Activated naive CD4-positive, alpha-beta T cell treated with anti-CD3 and anti-CD28 coated beads, Interleukin-2, amount 50 U/mL, for 72 hours (primary cell): ENCODE measurements around the gene COPS6. TPM values are rescaled to one million over a fixed set of nuclear protein-coding genes. Genes with fewer than 3 reads are reported as not detected.

Experiments
- ATAC-seq, 2 donors: fragments of 150-1000 bp; cut with Tn5 transposase; 2 replicates each; pipeline ENCODE4 v1.10.0; 2021; ENCODE audit warnings: mild to moderate bottlenecking in 2 of 2, moderate library complexity in 2 of 2
- DNase-seq, 2 donors: peaks; one replicate each; pipeline ENCODE4 v3.0.0; 2021 to 2022; ENCODE audit warnings: low spot score in 2 of 2
- H3K27ac Mint-ChIP-seq, 2 donors: one replicate each; pipeline ENCODE4 v1.8.0; 2022; ENCODE audit warnings: mild to moderate bottlenecking in 2 of 2, mixed read lengths in 2 of 2
- H3K36me3 Mint-ChIP-seq, 2 donors: one replicate each; pipeline ENCODE4 v1.8.0; 2022; ENCODE audit warnings: mixed read lengths in 2 of 2
- H3K9me3 Mint-ChIP-seq, 2 donors: one replicate each; pipeline ENCODE4 v1.8.0; 2022; ENCODE audit warnings: mixed read lengths in 2 of 2
- total RNA-seq, 2 donors: library from RNA; stranded (reverse); gene quantifications; one replicate each; pipeline ENCODE4 v1.2.3, GENCODE V29; 2022

COPS6 gene
- total RNA-seq, 2 donors from 2014 or later: 84.6 to 107 TPM

DNA sequence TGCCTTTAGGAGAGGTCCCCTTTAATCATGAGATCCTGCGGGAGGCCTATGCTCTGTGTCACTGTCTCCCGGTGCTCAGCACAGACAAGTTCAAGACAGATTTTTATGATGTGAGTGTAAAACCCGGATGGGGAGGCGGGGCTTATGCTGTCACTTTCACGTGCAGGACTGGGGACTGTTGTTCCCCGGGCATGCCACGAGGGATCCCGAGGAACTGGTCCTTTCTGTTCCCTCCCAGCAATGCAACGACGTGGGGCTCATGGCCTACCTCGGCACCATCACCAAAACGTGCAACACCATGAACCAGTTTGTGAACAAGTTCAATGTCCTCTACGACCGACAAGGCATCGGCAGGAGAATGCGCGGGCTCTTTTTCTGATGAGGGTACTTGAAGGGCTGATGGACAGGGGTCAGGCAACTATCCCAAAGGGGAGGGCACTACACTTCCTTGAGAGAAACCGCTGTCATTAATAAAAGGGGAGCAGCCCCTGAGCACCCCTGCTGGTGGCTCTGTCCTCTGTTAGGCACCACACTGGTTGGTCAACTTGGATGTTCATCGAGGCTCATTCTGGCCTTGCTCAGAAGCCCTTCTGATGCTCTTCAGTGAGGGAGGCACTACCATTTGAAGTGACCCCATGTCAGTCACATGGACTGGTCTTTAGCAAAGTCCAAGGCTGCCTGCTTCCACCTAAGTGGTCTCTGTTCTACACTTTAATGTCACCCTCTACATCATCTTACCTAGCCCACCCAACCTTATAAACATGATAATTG is 2.8 kb downstream of the COPS6 start:
- ATAC-seq (peak in 1 of 2 donors; percentile 1), DNase-seq (no peak)
- Mint-ChIP-seq H3K27ac (peak overlapping the region; percentile 67 to 85), H3K9me3 (no peaks in the 10 kb centered on the region), H3K36me3 (peaks cover 23 to 29% of the 10 kb centered on the region in 2 donors)

- Mint-ChIP-seq H3K9me3 (no peaks in the 10 kb centered on the region), H3K36me3 (peaks cover 32 to 40% of the 10 kb centered on the region in 2 donors), H3K27ac (peak overlapping the region in 1 of 2 donors; percentile 75)
- DNase-seq (no peak), ATAC-seq (no peak)
Measured at GRCh38 chr7:100093054-100093453, 4.3 kb downstream of the COPS6 start.

GRCh38 chr7:100093498-100093897 is 4.7 kb downstream of the COPS6 start:
- Mint-ChIP-seq H3K9me3 (no peaks in the 10 kb centered on the region), H3K36me3 (peaks cover 36 to 44% of the 10 kb centered on the region in 2 donors), H3K27ac (peak overlapping the region; percentile 75 to 91)
- DNase-seq (no peak), ATAC-seq (no peak)

DNA sequence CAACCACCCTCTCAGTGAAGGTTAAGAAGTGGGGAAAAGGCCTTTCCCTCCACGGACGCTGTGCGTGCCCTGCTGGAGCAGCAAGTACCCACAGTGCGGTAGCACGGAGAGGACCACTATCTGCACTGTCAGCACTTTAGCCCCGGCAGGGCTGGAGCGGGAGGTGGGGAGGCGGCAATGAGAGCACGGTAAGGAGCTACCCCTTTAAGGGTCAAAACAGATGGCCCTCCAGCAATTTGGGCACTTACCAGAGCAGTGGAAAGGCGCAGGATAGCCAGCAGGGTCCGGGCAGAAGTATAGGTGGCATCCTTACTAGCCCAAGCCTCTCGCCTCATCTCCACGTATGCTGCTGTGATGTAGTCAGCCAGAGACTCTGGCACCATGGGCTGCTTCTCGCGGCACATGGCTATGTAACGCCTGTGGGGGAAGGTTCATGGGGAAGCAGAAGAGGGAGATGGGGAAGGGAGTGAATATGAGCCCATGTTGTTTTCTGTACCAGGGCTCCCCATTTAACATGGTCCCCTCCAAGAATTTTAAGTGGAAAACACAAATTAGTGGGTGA is 5.2 kb downstream of the COPS6 start:
- Mint-ChIP-seq H3K36me3 (peaks cover 41 to 49% of the 10 kb centered on the region in 2 donors), H3K9me3 (no peaks in the 10 kb centered on the region), H3K27ac (peak overlapping the region; percentile 75 to 91)
- no peak for DNase-seq
- no peak for ATAC-seq

- DNase-seq (no peak), ATAC-seq (no peak)
- no peaks in the 10 kb centered on the region for H3K9me3 Mint-ChIP-seq
- H3K36me3 Mint-ChIP-seq: peaks cover 53 to 54% of the 10 kb centered on the region in 2 donors
- H3K27ac Mint-ChIP-seq: peak overlapping the region in 1 of 2 donors; percentile 52
Measured at GRCh38 chr7:100095289-100095688, 6.5 kb downstream of the COPS6 start.

- DNase-seq (no peak), ATAC-seq (no peak)
- no peaks in the 10 kb centered on the region for H3K9me3 Mint-ChIP-seq
- H3K27ac Mint-ChIP-seq: peak overlapping the region in 1 of 2 donors; percentile 52
- H3K36me3 Mint-ChIP-seq: peaks cover 57% of the 10 kb centered on the region in 2 donors
Measured at GRCh38 chr7:100095704-100096103, 6.9 kb downstream of the COPS6 start.

- no peak for DNase-seq
- peaks cover 49 to 50% of the 10 kb centered on the region in 2 donors for H3K36me3 Mint-ChIP-seq
- H3K27ac Mint-ChIP-seq: peak overlapping the region; percentile 88 to 96
- ATAC-seq: no peak
- no peaks in the 10 kb centered on the region for H3K9me3 Mint-ChIP-seq
Measured at GRCh38 chr7:100098913-100099312, 10.1 kb downstream of the COPS6 start.

- no peak for ATAC-seq
- peaks cover 47 to 48% of the 10 kb centered on the region in 2 donors for H3K36me3 Mint-ChIP-seq
- H3K27ac Mint-ChIP-seq: peak overlapping the region; percentile 88 to 96
- no peak for DNase-seq
- no peaks in the 10 kb centered on the region for H3K9me3 Mint-ChIP-seq
Measured at GRCh38 chr7:100099452-100099851, 10.7 kb downstream of the COPS6 start.

GRCh38 chr7:100100420-100101015 is 11.7 kb downstream of the COPS6 start:
- Mint-ChIP-seq H3K27ac (peak overlapping the region; percentile 88 to 96), H3K36me3 (peaks cover 39 to 43% of the 10 kb centered on the region in 2 donors), H3K9me3 (no peaks in the 10 kb centered on the region)
- ATAC-seq (peak; percentile 80 to 81), DNase-seq (peak; percentile 87 to 91)

- peak; percentile 97 to 98 for DNase-seq
- Mint-ChIP-seq H3K9me3 (no peaks in the 10 kb centered on the region), H3K27ac (peak within 1 kb of the TSS; percentile 88 to 96), H3K36me3 (peaks cover 34 to 37% of the 10 kb centered on the region in 2 donors)
- peak; percentile 91 to 94 for ATAC-seq
Measured at GRCh38 chr7:100101016-100101862, 12.5 kb downstream of the COPS6 start, which contains the start of the genes AP4M1 and MCM7. AP4M1 (plus strand) TSS chr7:100101643; CDS start chr7:100101715, 72 bp downstream. MCM7 (minus strand) TSS chr7:100101397; CDS start chr7:100101294, 103 bp downstream.

GRCh38 chr7:100102950-100103840 is 14.4 kb downstream of the COPS6 start:
- ATAC-seq (no peak), DNase-seq (no peak)
- H3K27ac Mint-ChIP-seq: peak overlapping the region; percentile 68 to 88
- no peaks in the 10 kb centered on the region for H3K9me3 Mint-ChIP-seq
- H3K36me3 Mint-ChIP-seq: peaks cover 24 to 25% of the 10 kb centered on the region in 2 donors

- no peak for ATAC-seq
Measured at GRCh38 chr7:100105534-100105933, 16.8 kb downstream of the COPS6 start.

DNA sequence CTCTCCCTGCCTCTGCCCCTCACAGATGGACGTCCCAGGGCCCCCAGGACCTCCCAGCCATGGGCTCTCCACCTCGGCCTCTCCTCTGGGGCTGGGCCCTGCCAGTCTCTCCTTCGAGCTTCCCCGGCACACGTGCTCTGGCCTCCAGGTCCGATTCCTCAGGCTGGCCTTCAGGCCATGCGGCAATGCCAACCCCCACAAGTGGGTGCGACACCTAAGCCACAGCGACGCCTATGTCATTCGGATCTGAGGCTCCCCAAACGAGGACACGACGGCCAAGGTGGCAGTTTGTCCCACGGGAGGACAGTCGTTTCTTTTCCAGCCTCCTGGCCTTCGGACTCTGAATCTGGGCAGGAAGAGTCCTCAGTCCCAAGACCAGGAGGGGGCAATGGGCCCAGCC is 17.9 kb downstream of the COPS6 start:
- no peaks in the 10 kb centered on the region for H3K36me3 Mint-ChIP-seq
- H3K27ac Mint-ChIP-seq: peak overlapping the region in 1 of 2 donors; percentile 47
- ATAC-seq (no peak), DNase-seq (no peak)
- no peaks in the 10 kb centered on the region for H3K9me3 Mint-ChIP-seq

More at GRCh38 chr7:100105534-100105933, 16.8 kb downstream of the COPS6 start:
- H3K9me3 Mint-ChIP-seq: no peaks in the 10 kb centered on the region
- H3K27ac Mint-ChIP-seq: no peak overlapping the region
- H3K36me3 Mint-ChIP-seq: peaks cover under 1 to 2% of the 10 kb centered on the region in 2 donors
- no peak for DNase-seq

GRCh38 chr7:100107125-100107737 is 18.5 kb downstream of the COPS6 start:
- no peak for ATAC-seq
- H3K27ac Mint-ChIP-seq: peak overlapping the region in 1 of 2 donors; percentile 47
- no peaks in the 10 kb centered on the region for H3K36me3 Mint-ChIP-seq
- DNase-seq: no peak
- H3K9me3 Mint-ChIP-seq: no peaks in the 10 kb centered on the region

DNA sequence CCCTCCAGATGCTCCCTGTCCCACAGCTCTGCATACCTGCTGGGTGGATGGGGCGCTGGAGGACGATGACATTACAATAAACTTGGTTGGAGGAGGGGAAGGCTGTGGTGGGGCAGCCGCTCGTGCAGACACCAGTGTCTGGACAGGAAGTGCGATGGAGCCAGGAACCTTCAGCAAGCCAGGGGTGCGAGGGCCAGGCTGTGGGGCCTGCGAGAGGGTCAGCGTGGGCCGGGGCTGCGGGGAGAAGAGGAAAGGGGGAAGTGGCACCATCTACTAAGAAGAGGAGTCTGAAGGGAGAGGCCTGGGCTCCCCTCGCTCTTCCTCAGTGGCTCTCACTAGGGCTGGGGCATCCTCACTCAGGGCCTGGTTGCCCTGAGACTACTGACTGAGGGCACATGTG is 19.1 kb downstream of the COPS6 start:
- no peak overlapping the region for H3K27ac Mint-ChIP-seq
- DNase-seq (no peak), ATAC-seq (no peak)
- H3K36me3 Mint-ChIP-seq: no peaks in the 10 kb centered on the region
- no peaks in the 10 kb centered on the region for H3K9me3 Mint-ChIP-seq
